ENCODE results near the gene POTEJ.
"Not testable (repeated sequence)": the region's sequence is repeated elsewhere in the genome, so short reads cannot be mapped to it uniquely, and the experiment has no call there.

POTEJ gene

DNA sequence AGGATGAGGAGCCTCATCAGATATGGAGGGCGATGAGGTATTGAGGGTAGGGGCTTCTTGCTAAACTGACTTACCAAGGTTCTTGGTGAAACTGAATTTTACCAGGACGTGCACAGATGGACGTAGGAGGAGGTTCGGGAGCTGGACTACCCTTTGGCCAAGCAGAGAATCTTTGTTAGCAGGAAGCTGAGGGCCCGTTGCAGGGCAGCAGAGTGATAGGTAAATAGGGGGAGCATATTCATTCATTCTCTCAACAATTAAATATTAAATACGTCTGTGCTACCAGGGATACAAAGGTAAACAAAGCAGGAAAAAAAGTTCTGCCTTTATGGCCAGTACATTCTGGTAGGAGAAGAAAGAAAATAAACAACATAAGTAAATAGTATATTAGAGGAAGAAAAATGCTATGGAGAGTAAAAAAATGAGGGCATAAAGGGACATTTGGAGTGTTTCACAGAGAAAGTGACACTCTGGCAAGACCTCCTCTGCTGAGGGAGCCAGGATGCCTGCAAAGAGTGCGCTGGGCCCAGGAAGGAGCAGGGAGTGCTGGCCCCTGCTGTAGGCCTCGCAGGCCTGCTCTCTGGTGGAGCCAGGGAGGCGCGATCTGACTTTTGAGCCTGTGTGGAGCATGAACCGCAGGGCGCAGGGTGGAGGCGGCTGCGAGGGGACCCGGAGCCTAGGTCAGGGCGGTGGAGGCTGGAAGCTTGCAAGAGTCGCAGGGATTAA lies 2.8 kb upstream of the POTEJ start:
- not testable (repeated sequence) for H3K27ac ChIP-seq

DNA sequence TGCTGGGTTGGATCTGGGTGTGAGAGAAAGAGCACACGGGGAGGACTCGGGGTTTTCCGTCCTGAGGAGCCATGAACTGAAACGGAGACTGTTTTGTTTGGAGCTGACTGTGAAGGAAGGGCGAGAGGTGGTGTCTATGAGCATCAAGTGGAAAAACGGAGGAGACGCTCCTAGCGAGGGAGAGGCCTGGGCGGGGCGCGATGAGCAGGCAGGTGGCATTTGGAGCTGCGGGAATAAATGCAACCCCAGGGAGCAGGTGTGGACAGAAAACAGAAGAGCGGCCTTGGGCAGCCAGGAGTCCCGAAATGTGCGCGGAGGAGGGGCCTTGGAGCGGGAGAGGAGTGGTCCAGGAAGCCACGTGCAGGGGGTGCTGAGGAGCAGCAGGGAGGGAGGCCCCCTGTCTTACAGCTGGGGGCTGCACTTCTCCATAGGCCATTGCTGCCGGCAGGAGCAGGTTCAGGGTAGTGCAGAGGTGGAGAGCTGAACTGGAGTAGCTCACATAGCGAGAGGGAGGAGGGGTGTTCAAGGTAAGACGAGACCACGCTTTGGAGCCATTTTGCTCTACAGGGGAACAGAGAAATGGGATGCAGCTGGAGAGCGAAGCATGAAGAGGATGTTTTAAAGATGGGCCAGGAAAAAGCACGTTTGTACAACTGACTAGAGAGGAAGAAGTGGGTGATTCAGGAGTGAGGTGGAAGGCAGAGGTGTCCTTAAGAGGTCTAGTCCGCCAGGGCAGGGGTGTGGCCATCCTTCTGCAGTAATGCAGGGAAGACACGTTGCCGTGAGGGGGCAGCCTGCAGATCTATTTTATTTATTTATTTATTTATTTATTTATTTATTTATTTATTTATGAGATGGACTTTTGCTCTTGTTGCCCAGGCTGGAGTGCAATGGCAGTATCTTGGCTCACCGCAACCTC lies 2.0 kb upstream of the POTEJ start:
- H3K27ac ChIP-seq, result not testable (repeated sequence)

DNA sequence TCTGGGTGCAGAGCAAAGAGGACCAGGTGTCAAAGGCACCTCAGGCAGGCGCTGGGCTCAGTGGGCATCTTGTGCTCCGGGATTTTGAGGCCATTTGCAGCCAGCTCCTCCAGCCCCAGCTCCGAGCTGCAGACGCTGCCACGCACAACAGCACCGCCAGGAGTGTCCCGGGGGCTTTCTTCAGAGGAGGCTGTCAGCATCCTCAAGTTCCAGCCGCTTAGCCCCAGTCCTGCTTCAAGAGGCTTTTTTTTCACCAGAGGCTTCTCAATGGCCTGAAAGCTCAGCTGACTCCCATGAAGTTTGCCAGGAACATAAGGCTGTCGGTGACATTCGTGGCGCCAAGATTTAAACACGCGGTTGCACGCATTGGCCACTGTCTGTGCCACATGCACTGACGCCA lies 754 bp upstream of the POTEJ start:
- not testable (repeated sequence) for H3K27ac ChIP-seq

DNA sequence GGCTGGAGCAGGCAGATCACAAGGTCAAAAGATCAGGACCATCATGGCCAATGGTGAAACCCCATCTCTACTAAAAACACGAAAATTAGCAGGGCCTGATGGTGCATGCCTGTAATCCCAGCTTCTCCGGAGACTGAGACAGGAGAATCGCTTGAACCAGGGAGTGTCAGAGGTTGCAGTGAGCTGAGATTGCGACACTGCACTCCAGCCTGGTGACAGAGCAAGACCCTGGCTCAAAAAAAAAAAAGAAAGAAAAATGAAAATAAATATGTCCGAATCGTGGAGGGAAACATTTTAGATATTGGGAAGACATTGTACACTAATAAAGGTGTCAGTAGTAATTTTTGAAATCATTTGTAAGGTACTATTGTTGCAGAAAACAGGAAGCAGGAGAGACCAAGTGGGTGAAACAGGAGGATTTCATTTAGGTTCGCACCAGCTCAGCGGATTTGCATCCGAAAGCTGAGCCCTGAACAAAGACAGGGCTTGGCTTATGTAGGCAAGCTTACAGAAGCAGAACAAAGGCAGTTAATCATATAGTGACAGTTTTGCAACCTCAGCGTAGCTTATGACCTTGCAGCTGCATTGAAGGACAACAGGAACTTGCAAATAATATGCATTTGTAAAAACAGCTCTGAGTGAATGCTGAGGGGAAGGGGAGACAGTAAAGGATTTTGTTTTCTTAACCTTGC lies 17.7 kb downstream of the POTEJ start:
- H3K27ac ChIP-seq, result not testable (repeated sequence)

DNA sequence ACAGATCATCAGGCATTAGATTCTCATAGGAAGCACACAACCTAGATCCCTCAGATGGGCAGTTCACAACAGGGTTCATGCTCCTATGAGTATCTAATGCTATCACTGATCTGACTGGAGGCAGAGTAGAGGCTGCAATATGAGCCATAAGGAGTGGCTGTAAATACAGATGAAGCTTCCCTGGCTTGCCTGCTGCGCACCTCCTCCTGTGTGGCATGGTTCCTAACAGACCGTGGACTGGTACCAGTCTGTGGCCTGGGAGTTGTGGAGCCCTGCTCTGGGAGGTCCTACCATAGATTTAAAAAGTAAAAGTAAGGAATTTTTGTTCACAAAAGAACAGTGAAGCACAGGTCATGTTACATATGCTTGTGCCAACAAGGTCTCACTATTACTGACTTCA lies 27.7 kb downstream of the POTEJ start:
- not testable (repeated sequence) for H3K27ac ChIP-seq

DNA sequence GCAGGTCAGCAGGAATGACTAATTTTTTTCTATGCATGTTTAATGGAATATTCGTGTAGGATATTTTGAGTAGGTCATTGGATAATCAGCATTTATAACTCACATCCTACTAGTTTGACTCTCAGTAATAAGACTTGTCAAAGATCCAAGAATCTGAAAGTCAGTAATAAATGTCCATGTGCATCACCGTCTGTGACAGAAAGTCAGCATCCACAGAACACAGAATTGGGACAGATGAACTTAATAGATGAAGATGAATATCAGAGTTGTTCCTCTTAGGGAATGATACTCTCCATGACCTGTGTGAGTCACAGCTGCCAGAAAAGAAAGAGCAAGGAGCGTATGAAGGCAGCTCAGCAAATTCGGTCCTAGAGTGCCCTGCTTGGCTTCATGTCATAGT lies 30.4 kb downstream of the POTEJ start:
- H3K27ac ChIP-seq, result not testable (repeated sequence)

DNA sequence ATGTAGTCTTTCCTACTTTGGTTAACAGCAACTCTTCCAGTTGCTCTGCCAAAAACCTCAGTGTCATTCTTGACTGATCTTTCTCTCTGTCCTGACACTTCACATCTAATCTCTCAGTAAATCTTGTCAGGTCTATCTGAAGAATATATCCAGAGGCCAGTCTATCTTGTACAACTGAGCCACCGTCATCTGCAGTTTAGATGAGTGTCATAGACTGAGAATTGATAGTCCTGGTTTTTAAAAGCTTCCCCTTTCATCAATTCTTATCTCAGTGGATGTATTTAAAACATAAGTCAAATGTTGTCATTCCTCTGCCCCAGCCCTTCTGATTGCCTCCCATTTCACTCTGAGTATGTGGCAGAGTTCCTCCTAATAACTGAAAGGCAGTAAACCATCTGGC lies 38.0 kb downstream of the POTEJ start:
- H3K27ac ChIP-seq, result not testable (repeated sequence)

DNA sequence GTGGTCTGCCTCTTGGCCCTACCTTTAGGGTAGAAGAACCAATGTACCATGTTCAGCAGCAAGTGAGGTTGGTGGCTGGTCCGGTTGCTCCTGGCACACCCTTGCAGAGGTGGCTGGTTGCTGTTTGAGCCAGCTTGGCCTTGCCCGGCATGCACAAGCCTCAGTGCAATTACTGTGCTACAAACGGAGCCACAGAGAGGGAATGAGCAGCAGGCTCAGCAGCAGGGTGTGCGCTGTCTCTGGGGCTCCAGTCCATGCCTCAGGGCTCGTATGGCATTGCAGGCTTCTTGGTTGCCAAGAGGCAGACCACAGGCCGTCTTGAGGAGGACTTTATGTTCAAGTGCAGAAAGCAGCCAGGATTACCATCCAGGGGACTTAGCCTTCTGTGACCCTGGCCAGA lies 53.3 kb downstream of the POTEJ start:
- not testable (repeated sequence) for H3K27ac ChIP-seq

DNA sequence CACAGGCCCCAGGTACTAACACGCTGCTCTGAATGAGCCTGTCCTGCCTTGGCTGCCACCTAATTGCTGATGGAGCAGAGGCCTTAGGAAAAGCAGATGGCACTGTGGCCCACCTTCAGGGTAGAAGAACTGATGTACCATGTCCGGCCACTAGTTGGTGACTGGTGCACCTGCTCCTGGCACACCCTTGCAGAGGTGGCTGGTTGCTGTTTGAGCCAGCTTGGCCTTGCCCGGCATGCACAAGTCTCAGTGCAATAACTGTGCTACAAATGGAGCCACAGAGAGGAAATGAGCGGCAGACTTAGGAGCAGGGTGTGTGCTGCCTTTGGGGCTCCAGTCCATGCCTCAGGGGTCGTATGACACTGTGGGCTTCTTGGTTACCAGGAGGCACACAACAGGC lies 54.4 kb downstream of the POTEJ start:
- H3K27ac ChIP-seq, result not testable (repeated sequence)

DNA sequence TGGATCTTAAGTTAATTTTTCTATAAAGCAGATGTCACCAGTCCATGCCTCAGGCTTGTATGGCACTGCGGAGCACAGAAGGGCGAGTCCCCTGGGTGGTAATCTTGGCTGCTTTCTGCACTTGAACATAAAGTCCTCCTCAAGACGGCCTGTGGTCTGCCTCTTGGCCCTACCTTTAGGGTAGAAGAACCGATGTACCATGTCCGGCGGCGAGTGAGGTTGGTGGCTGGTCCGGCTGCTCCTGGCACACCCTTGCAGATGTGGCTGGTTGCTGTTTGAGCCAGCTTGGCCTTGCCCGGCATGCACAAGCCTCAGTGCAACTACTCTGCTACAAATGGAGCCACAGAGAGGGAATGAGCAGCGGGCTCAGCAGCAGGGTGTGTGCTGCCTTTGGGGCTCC lies 56.3 kb downstream of the POTEJ start:
- H3K27ac ChIP-seq, result not testable (repeated sequence)

DNA sequence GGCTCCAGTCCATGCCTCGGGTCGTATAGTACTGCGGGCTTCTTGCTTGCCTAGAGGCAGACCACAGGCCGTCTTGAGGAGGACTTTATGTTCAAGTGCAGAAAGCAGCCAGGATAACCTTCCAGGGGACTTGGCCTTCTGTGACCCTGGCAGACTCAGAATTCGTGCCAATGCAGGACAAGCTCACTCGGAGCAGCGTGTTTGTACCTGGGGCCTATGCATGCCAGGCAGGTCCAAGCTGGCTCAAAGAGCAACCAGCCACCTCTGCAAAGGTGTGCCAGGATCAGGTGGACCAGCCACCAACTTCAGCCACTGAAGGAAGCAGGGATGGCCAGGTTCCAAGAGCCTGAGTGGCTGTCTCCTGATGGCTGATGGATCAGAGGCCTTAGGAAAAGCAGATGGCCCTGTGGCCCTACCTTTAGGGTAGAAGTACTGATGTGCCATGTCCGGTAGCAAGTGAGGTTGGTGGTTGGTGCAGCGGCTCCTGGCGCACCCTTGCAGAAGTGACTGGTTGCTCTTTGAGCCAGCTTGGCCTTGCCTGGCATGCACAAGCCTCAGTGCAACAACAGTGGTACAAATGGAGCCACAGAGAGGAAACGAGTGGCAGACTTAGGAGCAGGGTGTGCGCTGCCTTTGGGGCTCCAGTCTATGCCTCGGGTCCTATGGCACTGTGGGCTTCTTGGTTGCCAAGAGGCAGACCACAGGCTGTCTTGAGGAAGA lies 58.9 kb downstream of the POTEJ start:
- not testable (repeated sequence) for H3K27ac ChIP-seq

DNA sequence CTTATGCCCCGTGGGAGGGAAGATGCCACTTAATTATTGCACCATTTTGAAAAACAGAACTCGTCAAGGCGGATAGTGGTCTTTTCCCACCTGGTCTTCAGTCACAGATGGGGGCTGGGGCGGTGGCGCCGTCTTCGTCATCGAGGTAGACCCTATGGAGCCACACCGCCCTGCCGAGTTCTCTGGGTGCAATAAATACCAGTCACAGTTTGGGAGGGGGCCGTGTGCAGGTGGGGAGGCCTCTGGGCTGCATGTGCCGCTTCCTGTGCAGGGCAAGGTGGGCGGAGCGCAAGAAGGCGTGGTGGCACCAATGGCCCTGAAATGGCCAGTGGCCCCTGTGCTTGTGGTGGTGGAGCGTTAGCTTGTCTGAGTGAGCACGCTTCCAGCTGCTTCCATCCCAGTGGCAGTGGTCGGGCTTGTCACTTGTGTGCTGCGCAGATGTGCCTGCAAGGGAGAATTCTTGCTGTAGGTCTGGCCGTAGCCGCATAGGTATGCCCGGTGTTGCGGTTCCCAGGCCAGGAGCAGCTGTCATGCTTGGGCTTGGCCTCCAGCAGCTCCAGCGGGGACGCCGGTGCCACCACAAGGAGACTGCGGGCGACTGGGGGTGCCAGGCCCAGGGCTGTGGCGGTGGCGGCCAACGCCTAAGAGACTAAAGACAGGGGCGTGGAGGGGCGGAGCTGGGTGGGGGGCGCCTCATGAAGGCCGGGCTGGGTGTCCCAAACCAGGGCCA lies 81.0 kb downstream of the POTEJ start:
- not testable (repeated sequence) for H3K27ac ChIP-seq

DNA sequence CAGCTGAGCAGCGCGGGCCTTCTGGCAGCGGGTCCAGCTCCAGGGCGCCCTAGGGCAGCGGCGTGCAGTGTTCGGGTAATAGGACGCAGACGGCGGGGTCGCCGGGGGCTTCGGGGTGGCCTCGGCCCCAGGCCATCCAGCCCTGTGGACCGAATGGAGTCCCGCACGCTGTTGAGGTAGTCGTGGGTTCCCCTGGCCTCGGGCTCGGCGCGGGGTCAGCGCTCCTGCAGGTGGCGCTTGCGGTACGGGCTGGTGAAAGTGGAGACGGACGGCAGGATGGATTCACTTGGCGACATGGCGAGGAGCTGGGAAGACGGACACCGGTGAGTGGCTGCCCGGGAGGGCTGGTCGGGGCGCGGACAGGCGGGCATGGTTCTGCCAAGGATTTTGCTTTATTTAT lies 82.2 kb downstream of the POTEJ start:
- H3K27ac ChIP-seq, result not testable (repeated sequence)

DNA sequence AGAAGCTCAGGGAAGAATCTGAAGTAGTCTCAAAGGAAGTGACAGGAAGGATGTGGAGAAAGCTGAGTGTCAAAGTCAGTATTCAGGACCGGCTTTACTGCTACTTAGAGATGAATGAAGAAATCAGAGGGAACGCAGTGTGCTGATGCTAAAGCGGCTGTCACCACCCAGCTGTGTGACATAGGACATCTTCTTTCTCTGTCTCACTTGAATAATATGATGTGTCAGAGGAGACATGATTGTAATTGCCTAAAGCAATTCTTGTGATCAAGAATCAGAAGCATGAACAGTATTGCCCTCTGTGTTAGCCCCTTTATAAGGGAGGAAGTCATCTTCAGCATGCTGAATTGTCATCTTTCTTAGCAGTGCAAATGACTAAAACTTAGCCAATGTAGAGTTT lies 92.0 kb downstream of the POTEJ start:
- H3K27ac ChIP-seq, result not testable (repeated sequence)

All from VCaP (cell line).